Sciatic nerve (tissue), 1 donor: ENCODE results near the gene TBC1D12. TPM values are rescaled to one million over a fixed set of nuclear protein-coding genes. Genes with fewer than 3 reads are reported as not detected.

Experiments used
- total RNA-seq: library from RNA; stranded (reverse); fragmentation: NEBNext Ultra II Directional; extraction: Animal tissue kit (Norgen Biotek cat#: 25700); gene quantifications from one replicate; pipeline ENCODE4 v1.2.1, GENCODE V29; 2021
- donor health status: DM: no; HTN: no; CAD: no.

The TBC1D12 gene
- total RNA-seq, 1 donor from 2014 or later, result 20.4 TPM

Other genes starting within 250 kb of the TBC1D12 start
- 22.4 TPM for gene NOC3L, start 39.6 kb upstream of the TBC1D12 start, total RNA-seq
- 6.2 TPM for gene HELLS, start 143.2 kb downstream of the TBC1D12 start, total RNA-seq